ENCODE data around the gene DNAJC17.

DNA sequence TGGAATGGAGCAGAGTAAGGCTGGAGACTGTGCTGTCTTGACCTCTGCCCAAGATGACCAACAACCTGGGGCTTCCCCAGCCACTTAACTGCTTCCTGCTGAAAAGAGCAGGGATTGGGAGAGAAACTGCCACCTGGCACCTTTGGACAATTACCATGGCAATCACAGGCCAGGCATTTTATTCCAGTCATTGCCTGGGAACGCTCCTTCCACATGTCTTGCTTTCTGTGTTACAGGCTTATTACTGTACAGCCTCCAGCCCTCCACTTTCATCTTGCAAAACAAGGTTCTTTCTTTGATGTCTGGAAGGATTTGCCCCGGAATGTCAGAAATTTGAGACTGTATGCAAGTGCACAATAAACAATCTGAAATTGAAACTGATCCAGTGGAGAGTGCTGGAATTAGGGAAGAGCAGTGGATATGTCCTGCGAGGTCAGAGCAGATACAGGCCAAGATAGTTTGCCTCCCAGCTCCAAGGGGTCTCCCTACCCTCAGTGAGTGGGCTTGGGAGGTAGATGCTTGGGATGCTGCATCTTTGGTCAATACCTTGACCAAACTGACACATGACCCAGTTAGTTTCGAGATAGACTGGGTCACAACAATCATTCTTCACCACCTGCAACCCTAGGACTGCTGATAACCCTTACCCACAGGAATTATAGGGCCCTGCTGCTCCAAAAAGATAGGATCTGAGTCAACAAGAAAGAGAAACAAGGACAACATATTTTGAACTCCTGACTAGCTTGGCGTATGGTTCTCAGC, 18.6 kb upstream of the DNAJC17 start:
- no peak for TF ChIP-seq EZH2 (IDR thresholded peaks at IDR 0.05; ENCODE audit: borderline replicate concordance, low read length)
- TF ChIP-seq, protein P1, sequence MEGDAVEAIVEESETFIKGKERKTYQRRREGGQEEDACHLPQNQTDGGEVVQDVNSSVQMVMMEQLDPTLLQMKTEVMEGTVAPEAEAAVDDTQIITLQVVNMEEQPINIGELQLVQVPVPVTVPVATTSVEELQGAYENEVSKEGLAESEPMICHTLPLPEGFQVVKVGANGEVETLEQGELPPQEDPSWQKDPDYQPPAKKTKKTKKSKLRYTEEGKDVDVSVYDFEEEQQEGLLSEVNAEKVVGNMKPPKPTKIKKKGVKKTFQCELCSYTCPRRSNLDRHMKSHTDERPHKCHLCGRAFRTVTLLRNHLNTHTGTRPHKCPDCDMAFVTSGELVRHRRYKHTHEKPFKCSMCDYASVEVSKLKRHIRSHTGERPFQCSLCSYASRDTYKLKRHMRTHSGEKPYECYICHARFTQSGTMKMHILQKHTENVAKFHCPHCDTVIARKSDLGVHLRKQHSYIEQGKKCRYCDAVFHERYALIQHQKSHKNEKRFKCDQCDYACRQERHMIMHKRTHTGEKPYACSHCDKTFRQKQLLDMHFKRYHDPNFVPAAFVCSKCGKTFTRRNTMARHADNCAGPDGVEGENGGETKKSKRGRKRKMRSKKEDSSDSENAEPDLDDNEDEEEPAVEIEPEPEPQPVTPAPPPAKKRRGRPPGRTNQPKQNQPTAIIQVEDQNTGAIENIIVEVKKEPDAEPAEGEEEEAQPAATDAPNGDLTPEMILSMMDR (IDR thresholded peaks at IDR 0.05; ENCODE audit: low read length) = no peak

All from OCI-LY1 (cell line).